Measurements from ENCODE around the gene PPP1R13B.

Gene PPP1R13B

GRCh38 chr14:103762541-103762940, 84.8 kb downstream of the PPP1R13B start:
- TF ChIP-seq SIN3A (IDR thresholded peaks at IDR 0.05; ENCODE audit: borderline replicate concordance, insufficient read depth, low read length) (no peak), POLR2AphosphoS5 (IDR thresholded peaks at IDR 0.05; ENCODE audit: low read depth, low read length) (no peak), TAF1 (IDR thresholded peaks at IDR 0.05; ENCODE audit: borderline replicate concordance, insufficient read depth, low read length) (no peak), REST (IDR thresholded peaks at IDR 0.05; ENCODE audit: insufficient read depth in 1 of 2, low read depth in 2 of 2, low read length in 2 of 2) (no peak), FOXP2 (optimal IDR thresholded peaks at IDR 0.05; ENCODE audit: borderline replicate concordance, extremely low read depth, extremely low read length, insufficient read depth) (no peak)

GRCh38 chr14:103762036-103762435, 85.3 kb downstream of the PPP1R13B start:
- no peak for TF ChIP-seq TAF1 (IDR thresholded peaks at IDR 0.05; ENCODE audit: borderline replicate concordance, insufficient read depth, low read length)
- TF ChIP-seq SIN3A (IDR thresholded peaks at IDR 0.05; ENCODE audit: borderline replicate concordance, insufficient read depth, low read length): no peak
- no peak for TF ChIP-seq FOXP2 (optimal IDR thresholded peaks at IDR 0.05; ENCODE audit: borderline replicate concordance, extremely low read depth, extremely low read length, insufficient read depth)
- no peak for TF ChIP-seq REST (IDR thresholded peaks at IDR 0.05; ENCODE audit: insufficient read depth in 1 of 2, low read depth in 2 of 2, low read length in 2 of 2)
- no peak for TF ChIP-seq POLR2AphosphoS5 (IDR thresholded peaks at IDR 0.05; ENCODE audit: low read depth, low read length)

GRCh38 chr14:103758059-103758776, 89.2 kb downstream of the PPP1R13B start:
- TF ChIP-seq SIN3A (IDR thresholded peaks at IDR 0.05; ENCODE audit: borderline replicate concordance, insufficient read depth, low read length): no peak
- no peak for TF ChIP-seq FOXP2 (optimal IDR thresholded peaks at IDR 0.05; ENCODE audit: borderline replicate concordance, extremely low read depth, extremely low read length, insufficient read depth)
- TF ChIP-seq TAF1 (IDR thresholded peaks at IDR 0.05; ENCODE audit: borderline replicate concordance, insufficient read depth, low read length): no peak
- TF ChIP-seq REST (IDR thresholded peaks at IDR 0.05; ENCODE audit: insufficient read depth in 1 of 2, low read depth in 2 of 2, low read length in 2 of 2): no peak
- TF ChIP-seq POLR2AphosphoS5 (IDR thresholded peaks at IDR 0.05; ENCODE audit: low read depth, low read length): no peak

GRCh38 chr14:103755060-103755459, 92.3 kb downstream of the PPP1R13B start:
- TF ChIP-seq POLR2AphosphoS5 (IDR thresholded peaks at IDR 0.05; ENCODE audit: low read depth, low read length) (no peak), FOXP2 (optimal IDR thresholded peaks at IDR 0.05; ENCODE audit: borderline replicate concordance, extremely low read depth, extremely low read length, insufficient read depth) (no peak), TAF1 (IDR thresholded peaks at IDR 0.05; ENCODE audit: borderline replicate concordance, insufficient read depth, low read length) (no peak), SIN3A (IDR thresholded peaks at IDR 0.05; ENCODE audit: borderline replicate concordance, insufficient read depth, low read length) (no peak), REST (IDR thresholded peaks at IDR 0.05; ENCODE audit: insufficient read depth in 1 of 2, low read depth in 2 of 2, low read length in 2 of 2) (no peak)
